Superior temporal gyrus (tissue), 1 donor: ENCODE measurements around the gene EPPIN.
"Not testable (repeated sequence)": the region's sequence is repeated elsewhere in the genome, so short reads cannot be mapped to it uniquely, and the experiment has no call there.

Experiments used
- DNase-seq: peaks from one replicate; pipeline ENCODE4 v3.0.0-alpha.2; 2016; ENCODE audit errors: extremely low spot score

Gene EPPIN

DNA sequence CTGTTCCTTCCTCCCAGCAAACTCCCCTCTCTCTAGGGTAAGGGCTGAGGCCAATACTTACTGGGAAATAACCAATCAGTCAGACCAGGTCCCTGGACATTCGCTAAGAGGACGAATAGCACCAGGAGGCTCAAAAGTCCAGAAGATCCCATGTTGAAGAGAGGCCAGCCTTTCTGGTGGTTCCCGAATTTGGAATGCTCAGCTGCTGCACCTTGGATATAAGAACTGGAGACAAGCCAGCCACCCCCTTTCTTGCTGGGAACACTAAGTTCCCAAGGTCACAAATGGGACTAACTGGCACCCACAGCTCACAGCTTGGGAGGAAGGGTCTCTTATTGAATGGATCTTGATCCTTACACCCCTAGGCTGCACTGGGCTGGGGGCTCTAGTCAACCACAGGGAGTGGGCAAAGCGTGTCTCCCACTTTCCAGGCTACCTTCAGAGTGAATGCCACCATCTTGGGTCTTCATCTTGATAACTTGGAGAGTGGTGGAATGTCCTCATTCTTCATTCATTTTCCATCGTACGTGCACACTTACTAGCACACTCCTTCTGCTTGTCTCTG lies at the start of gene EPPIN:
TSS of gene EPPIN (minus strand) at position 196 of the 565 bp plus-strand sequence. CDS start at position 152, 44 bp downstream.
- no peak for DNase-seq

DNA sequence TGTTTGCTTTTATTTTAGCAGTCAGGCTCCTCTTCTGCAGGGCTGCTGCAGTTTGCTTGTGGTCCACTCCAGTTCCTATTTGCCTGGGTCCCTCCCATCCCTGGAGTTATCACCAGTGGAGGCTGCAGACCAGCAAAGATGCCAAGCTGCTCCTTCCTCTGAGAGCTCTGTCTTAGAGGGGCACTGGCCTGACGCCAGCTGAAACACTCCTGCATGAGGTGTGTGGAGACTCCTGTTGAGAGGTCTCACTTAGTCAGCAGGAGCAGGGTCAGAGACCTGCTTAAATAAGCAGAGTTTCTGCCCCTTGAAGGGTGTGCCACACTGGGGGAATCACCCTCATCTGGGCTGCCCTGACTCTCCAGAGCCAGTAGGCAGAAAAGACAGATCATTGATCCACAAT lies 48.0 kb upstream of the EPPIN start:
- DNase-seq, result no peak

DNA sequence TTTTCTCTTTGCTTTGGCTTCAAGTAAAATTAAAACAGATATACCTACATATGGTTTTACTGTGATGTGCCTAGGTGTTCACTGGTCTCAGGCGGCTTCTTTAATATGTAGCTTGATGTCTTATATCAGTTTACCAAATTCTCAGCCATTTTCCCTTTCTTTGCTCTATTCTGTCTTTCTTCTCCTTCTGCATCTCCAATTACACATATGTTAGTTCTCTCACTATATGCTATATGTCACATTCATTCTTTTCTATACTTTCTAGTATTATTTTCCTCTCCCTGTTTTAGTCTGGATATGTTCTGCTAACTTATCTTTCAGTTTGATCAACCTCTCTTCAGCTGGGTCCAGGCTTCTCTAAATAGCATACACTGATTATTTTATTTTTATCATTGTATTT lies 46.3 kb upstream of the EPPIN start:
- no peak for DNase-seq

DNA sequence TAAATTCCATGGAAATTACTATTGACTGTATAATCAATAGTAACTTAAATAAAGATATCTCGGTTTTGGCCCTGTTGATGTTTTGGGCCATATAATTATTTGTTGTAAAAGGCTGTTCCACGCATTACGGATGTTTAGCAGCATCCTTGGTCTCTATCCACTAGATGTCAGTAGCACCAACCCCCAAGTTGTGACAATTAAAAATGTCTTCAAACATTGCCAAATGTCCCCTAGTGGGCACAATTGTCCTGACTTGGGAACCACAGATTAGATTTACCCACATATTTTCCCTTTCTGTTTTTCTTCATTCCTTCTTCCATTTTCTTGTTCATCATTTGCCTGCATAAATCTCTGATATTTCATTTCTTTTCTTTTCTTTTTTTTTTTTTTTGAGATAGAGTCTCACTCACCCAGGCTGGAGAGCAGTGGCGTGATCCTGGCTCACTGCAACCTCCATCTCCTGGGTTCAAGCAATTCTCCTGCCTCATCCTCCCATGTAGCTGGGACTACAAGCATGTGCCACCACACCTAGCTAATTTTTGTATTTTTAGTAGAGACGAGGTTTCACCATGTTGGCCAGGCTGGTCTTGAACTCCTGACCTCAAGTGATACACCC lies 45.5 kb upstream of the EPPIN start:
- peak; percentile 55 for DNase-seq

- DNase-seq, result peak; percentile 19
Observed at GRCh38 chr20:45589725-45590124, 42.5 kb upstream of the EPPIN start.

DNA sequence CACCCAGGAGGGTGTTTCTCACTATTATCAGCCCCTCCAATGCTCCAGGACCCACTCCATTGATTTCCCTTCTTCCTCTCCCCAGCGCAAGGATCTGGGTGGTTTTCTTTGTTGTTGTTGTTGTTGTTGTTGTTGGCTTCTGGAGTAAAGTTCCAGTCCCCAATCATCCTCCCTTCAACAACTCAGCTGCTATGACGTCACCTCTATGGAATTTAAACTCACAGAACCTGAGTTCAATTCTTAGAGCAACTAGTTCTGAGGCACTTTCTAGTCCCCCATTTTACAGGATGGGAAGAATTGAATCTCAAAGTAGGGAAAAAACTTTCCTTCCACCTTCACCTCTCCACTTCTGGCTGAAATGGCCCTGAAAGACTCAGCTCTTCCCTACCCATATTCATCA lies 41.6 kb upstream of the EPPIN start:
- no peak for DNase-seq

DNA sequence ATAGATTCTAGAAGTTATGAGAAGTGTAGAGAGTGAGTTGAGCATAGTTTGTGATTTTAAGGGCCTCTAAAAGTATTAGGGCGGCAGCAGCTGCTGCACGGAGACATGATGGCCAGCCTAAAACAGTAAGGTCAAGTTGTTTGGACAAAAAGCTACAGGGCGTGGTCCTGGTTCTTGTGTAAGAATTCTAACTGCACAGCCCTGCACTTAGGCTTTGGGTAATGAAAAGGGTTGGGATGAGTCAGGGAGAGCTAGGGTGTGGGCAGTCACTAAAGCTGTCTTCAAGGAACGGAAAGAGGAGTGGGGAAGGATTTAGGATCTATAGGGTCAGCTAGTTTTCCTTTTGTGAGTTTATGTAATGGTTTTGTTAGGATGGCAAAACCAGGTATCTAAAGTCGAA lies 38.8 kb upstream of the EPPIN start:
- DNase-seq, result not testable (repeated sequence)

GRCh38 chr20:45584294-45584693 lies 37.1 kb upstream of the EPPIN start:
- DNase-seq, result not testable (repeated sequence)

DNA sequence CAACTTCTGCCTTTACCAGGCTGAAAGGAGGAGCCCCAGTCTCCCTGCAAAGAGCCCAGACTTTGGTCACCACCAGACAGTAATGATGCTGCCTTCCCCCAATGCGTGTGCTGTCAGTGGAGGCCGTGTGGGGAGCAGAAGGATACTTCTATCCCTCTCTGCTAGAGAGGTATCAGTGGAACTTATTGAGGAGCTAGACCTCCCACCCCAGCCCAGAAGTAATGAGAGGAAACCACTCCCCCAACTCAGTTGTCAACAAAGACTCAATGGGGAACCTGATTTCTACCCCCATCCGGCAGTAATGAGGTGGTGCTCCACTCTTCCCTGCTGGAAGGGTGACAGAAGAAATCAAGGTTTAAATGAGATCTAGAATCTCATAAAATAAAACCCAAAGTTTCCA lies 36.3 kb upstream of the EPPIN start:
- DNase-seq, result no peak

- DNase-seq, result no peak
Observed at GRCh38 chr20:45581702-45582101, 34.5 kb upstream of the EPPIN start.

DNA sequence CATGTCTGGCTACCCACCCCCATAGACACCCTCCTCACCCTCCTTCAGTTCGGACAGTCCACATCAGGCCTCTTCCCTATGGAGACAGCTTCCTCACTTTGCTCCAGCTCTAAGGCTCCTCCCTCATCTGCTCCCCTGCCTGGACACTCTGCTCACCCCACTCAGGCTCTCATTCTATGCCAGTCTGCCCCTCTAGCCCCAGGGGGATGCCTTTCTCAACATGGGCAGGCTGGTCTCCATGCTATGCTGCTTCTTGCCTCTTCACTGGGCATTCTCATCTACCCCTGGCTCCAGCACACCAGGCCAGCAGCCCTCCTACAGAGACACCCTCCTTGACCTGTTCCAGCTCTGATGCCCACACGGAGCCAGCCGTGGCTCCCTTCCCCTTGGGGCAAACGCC lies 32.0 kb upstream of the EPPIN start, which contains the start of gene WFDC8:
TSS of gene WFDC8 (minus strand) at position 101 of the 400 bp plus-strand sequence. CDS start at position 64, 37 bp downstream.
- no peak for DNase-seq

DNA sequence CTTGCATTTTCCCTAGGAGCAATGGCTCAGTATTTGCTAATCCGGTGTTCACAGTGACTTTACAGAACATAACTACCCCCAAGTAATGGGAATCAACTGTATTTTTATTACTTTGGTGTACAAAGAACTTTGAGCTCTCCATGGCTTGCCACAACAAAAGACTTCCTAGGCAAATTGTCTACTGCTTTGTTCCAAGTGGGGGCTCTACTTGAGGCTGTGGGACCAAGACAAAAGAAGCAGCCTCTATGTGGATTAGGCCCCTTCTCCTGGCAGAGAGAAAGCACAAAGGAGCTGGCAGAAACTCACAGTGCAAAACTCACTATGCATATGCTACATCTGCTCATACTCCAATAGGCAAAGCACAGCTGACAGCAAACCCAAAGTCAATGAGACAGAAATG lies 31.0 kb upstream of the EPPIN start:
- no peak for DNase-seq

GRCh38 chr20:45576995-45577394 lies 29.8 kb upstream of the EPPIN start:
- DNase-seq, result no peak

- DNase-seq, result no peak
Observed at GRCh38 chr20:45575931-45576330, 28.7 kb upstream of the EPPIN start.

GRCh38 chr20:45569650-45570049 lies 22.4 kb upstream of the EPPIN start:
- not testable (repeated sequence) for DNase-seq

- DNase-seq, result no peak
Observed at GRCh38 chr20:45564760-45565276, 17.6 kb upstream of the EPPIN start.

DNA sequence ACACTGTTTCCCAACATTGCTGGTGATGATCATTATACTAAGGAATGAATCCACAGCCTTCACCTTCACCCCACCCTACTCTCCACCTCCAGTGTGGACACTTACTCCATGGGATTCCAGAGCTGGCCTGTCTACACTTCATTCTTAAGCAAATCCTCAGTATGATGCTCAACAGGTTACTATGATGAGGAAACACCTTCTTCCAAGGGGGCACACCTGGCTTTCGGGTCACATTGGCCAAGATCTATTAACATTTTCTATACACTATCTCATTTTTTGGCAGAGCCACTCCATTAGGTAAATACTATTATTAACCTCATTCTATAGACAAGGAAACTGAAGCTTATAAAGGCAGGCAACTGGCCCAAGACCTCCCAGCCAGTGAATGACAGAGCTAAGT lies 8.0 kb upstream of the EPPIN start:
- DNase-seq, result no peak

DNA sequence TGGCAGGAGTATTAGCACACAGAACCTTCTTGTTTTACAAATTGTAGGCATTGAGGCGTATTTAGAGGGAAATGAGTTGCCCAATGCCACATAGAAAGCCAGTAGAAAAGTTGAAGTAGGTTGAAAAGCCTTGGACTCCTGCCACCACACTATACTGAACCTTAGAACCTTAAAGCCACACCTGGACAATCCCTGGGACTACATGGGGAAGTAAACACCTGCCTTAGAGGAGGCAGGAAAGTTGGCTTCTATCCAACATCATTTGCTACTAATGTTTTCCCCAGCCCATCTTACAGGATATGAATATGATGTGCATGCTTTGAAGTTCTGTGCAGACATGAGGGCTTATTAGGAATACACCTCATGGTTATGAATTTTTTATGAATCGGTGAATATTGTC lies 5.3 kb upstream of the EPPIN start:
- no peak for DNase-seq

GRCh38 chr20:45550765-45551164 lies 3.6 kb upstream of the EPPIN start:
- DNase-seq, result no peak

- DNase-seq, result no peak
Observed at GRCh38 chr20:45548410-45548809, 1.2 kb upstream of the EPPIN start.

DNA sequence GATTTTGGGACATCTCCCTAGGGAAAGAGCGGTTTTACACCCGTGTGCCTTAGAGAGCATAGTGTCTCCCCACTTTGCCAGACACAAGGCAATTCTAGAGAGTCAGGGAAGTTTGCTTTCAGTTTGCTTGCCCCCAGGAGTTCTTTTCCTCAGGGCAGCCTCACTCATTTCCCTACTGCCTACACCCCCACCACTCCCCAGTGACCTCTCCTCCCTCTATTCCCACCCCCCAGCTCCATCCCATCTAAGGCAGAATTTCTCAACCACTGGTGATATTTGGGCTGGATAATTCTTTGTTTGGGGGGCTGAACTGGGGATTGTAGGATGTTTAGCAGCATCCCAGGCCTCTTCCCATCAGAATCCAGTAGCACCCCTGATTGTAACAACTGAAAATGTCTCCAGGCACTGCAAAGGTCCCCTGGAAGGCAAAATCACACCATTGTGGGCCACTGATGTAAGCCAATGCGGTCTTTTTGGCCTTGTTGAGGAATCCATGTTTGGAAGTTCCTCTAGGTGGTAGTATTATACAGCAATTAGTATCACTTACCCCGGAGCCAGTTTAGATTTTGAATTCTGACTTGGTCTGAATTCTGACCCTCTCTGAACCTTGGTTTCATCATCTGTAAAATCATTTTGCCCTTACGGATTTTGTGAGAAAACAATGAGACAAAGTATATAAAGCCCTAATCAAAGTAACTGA lies 1.3 kb downstream of the EPPIN start:
- DNase-seq, result peak; percentile 71

- DNase-seq, result no peak
Observed at GRCh38 chr20:45545351-45545750, 1.9 kb downstream of the EPPIN start.

GRCh38 chr20:45539382-45539781 lies 7.8 kb downstream of the EPPIN start, which contains the start of gene WFDC6:
WFDC6 (minus strand) TSS chr20:45539482; CDS start chr20:45539407, 75 bp downstream.
- no peak for DNase-seq
